SK-N-MC (cell line): ENCODE data around the gene CRYGC.

ENCODE experiments used
- EZH2 ChIP-seq: fragments of 200-600 bp; sonication (generic); IDR thresholded peaks from one replicate; pipeline ENCODE4 v1.6.1; 2017; ENCODE audit warnings: antibody characterized with exemption
- FOXP2 ChIP-seq: optimal IDR thresholded peaks from 2 replicates; pipeline ENCODE3; 2011; ENCODE audit warnings: mild to moderate bottlenecking, moderate library complexity; ENCODE audit not compliant: insufficient read depth; ENCODE audit errors: extremely low read length, control extremely low read depth
- POLR2AphosphoS5 ChIP-seq: IDR thresholded peaks from 2 replicates; pipeline ENCODE4 v1.6.1; 2012; ENCODE audit warnings: mild to moderate bottlenecking, low read depth, low read length, borderline replicate concordance

DNA sequence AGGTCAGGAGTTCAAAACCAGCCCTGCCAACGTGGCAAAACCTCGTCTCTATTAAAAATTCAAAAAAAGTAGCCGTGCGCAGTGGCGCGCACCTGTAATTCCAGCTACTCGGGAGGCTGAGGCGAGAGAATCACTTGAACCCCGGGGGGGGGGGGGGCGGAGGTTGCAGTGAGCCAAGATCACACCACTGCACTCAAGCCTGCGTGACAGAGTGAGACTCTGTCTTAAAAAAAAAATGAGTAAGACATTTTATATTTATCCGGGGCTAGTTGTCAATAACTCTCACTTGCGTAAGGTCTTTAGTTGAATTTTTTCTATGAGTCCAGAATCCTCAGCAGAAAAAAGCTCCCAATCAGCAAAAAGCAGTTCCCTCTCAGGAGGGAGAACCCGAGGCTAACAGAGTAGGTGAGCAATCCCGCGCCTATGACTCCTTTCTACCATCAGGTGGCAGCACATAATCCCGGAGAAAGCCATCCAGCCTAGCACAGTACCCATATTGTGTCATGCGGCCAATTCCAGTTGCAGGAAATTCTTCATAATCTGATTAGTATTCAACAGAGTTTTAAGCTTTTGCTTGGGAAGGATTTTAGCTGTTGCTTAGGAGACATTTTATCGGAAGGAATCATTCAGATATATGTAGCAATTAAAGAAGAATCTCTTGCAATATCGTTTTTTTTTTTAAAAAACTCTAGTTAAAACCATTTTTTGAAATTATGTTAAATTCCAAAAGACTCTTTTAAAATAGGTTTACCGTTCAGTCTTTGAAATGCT lies 45.6 kb upstream of the CRYGC start:
- TF ChIP-seq POLR2AphosphoS5 (no peak), EZH2 (no peak), FOXP2 (no peak)
